Measurements from ENCODE around the gene ADGRB3.

DNA sequence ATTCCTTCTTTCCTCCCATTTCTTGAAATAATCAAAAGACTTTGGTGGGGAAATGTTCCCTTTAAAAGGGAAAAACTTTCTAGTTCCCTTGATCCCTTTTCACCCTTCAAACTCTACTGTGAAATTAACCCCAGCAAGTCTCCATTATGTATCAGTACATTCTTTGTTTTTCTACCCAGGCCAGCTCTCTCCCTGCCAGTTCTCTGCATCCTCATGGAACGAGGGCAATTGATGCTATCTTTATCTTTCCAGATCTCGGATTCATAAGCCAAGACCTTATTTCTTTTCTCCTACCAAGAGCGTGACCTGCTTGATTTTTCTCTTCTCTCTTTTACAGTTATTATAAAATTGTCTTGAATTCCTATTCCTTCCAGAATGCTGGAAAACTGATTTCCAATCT lies 75.8 kb downstream of the ADGRB3 start:
- TF ChIP-seq CTCF (conservative IDR thresholded peaks at IDR 0.05; ENCODE audit: low read depth, low read length) = no peak
- TF ChIP-seq EZH2 (IDR thresholded peaks at IDR 0.05; ENCODE audit: borderline replicate concordance, low read depth, low read length, poor library complexity, severe bottlenecking) = no peak

All from A673 (cell line).